IMR-90 (cell line): ENCODE data around the gene SCIN. TPM values are rescaled to one million over a fixed set of nuclear protein-coding genes. Genes with fewer than 3 reads are reported as not detected.

Experiments used
- ATAC-seq: fragments of 200-7000 bp; cut with Tn5 transposase; 2 replicates; pipeline ENCODE4 v1.9.1; 2020; ENCODE audit warnings: low read depth, mild to moderate bottlenecking, moderate library complexity
- BruUV-seq: library from RNA; stranded (reverse); fragments of 400-500 nt; replicated peaks from 2 replicates; lab custom pipeline; 2021; lab: Mats Ljungman, UMichigan
- CTCF ChIA-PET: fragments of 300-600 bp; formaldehyde crosslinking; extraction: SDS; loops from one replicate; lab custom pipeline; 2021; ENCODE audit warnings: antibody characterized with exemption; lab: Yijun Ruan, JAX
- POLR2A ChIA-PET: fragments of 300-600 bp; sonication (Branson Sonifier 250); formaldehyde crosslinking; loops from one replicate; lab custom pipeline; 2022; ENCODE audit warnings: antibody characterized with exemption; ENCODE audit not compliant: unreplicated experiment; lab: Charles Lee
- DNase-seq: peaks from one replicate; pipeline ENCODE4 v3.0.0; 2013
- H2AFZ ChIP-seq: replicated peaks from 2 replicates; pipeline ENCODE3; 2013; ENCODE audit warnings: low read length, mild to moderate bottlenecking; ENCODE audit not compliant: poor library complexity
- H2AK5ac ChIP-seq: 2 replicates; pipeline ENCODE4 v1.6.1; 2013; ENCODE audit warnings: low read depth, low read length, inconsistent platforms
- H2AK9ac ChIP-seq: replicated peaks from 2 replicates; pipeline ENCODE3; 2013; ENCODE audit warnings: mild to moderate bottlenecking, low read depth, low read length, moderate library complexity; ENCODE audit not compliant: poor library complexity
- H2BK120ac ChIP-seq: 2 replicates; pipeline ENCODE4 v1.6.1; 2013; ENCODE audit warnings: low read depth, low read length, inconsistent platforms
- H2BK15ac ChIP-seq: 3 replicates; pipeline ENCODE4 v1.6.1; 2013; ENCODE audit warnings: low read depth, low read length, inconsistent platforms
- H2BK20ac ChIP-seq: 2 replicates; pipeline ENCODE4 v1.6.1; 2013; ENCODE audit warnings: low read depth, mild to moderate bottlenecking, inconsistent platforms, low read length, moderate library complexity
- H2BK5ac ChIP-seq: 2 replicates; pipeline ENCODE4 v1.6.1; 2013; ENCODE audit warnings: mild to moderate bottlenecking, low read depth, low read length, inconsistent platforms; ENCODE audit not compliant: poor library complexity, severe bottlenecking
- H3K14ac ChIP-seq: replicated peaks from 2 replicates; pipeline ENCODE4 v1.6.1; 2013; ENCODE audit warnings: low read depth, low read length, inconsistent platforms
- H3K18ac ChIP-seq: 2 replicates; pipeline ENCODE4 v1.6.1; 2013; ENCODE audit warnings: low read depth, low read length, control low read depth
- H3K23ac ChIP-seq: 2 replicates; pipeline ENCODE4 v1.6.1; 2013; ENCODE audit warnings: low read depth, low read length, inconsistent platforms
- H3K27ac ChIP-seq: 2 replicates; pipeline ENCODE4 v1.5.1; 2013; ENCODE audit warnings: mild to moderate bottlenecking, control low read depth, low read length; ENCODE audit not compliant: insufficient read depth
- H3K27me3 ChIP-seq: 2 replicates; pipeline ENCODE4 v1.6.1; 2013; ENCODE audit warnings: low read length; ENCODE audit not compliant: control insufficient read depth, insufficient read depth
- H3K36me3 ChIP-seq: 2 replicates; pipeline ENCODE4 v1.6.1; 2013; ENCODE audit warnings: low read length, mixed read lengths; ENCODE audit not compliant: control insufficient read depth, insufficient read depth
- H3K4ac ChIP-seq: 2 replicates; pipeline ENCODE4 v1.6.1; 2013; ENCODE audit warnings: low read depth, low read length, inconsistent platforms
- H3K4me1 ChIP-seq: 2 replicates; pipeline ENCODE4 v1.6.1; 2013; ENCODE audit warnings: low read length, mixed read lengths; ENCODE audit not compliant: control insufficient read depth, insufficient read depth
- H3K4me2 ChIP-seq: 2 replicates; pipeline ENCODE4 v1.6.1; 2013; ENCODE audit warnings: low read depth, mild to moderate bottlenecking, control low read depth, low read length, moderate library complexity
- H3K4me3 ChIP-seq: 2 replicates; pipeline ENCODE4 v1.5.1; 2013; ENCODE audit warnings: low read depth, mild to moderate bottlenecking, control low read depth, low read length, moderate library complexity; ENCODE audit not compliant: insufficient read depth
- H3K56ac ChIP-seq: 2 replicates; pipeline ENCODE4 v1.6.1; 2013; ENCODE audit warnings: low read length, inconsistent platforms; ENCODE audit not compliant: insufficient read depth; ENCODE audit errors: extremely low read depth
- H3K79me1 ChIP-seq, 2 experiments: 2 replicates each; pipeline ENCODE4 v1.6.1; 2013; ENCODE audit warnings: low read length in 2 of 2, inconsistent platforms in 1 of 2, low read depth in 1 of 2
- H3K9ac ChIP-seq: 2 replicates; pipeline ENCODE4 v1.6.1; 2013; ENCODE audit warnings: low read depth, low read length, control low read depth
- H3K9me1 ChIP-seq: 2 replicates; pipeline ENCODE4 v1.6.1; 2013; ENCODE audit warnings: low read length, inconsistent platforms; ENCODE audit not compliant: insufficient read depth
- H3K9me3 ChIP-seq: 2 replicates; pipeline ENCODE4 v1.6.1; 2013; ENCODE audit warnings: low read length; ENCODE audit not compliant: control insufficient read depth, insufficient read depth
- H4K20me1 ChIP-seq: 2 replicates; pipeline ENCODE4 v1.6.1; 2013; ENCODE audit warnings: low read length, inconsistent platforms; ENCODE audit not compliant: insufficient read depth
- H4K5ac ChIP-seq: 2 replicates; pipeline ENCODE4 v1.6.1; 2013; ENCODE audit warnings: mild to moderate bottlenecking, low read depth, low read length, control low read depth
- H4K8ac ChIP-seq, 2 experiments: 2 replicates each; pipeline ENCODE4 v1.6.1; 2013; ENCODE audit warnings: low read depth in 2 of 2, low read length in 2 of 2, control low read depth in 1 of 2, inconsistent platforms in 1 of 2
- H4K91ac ChIP-seq: 2 replicates; pipeline ENCODE4 v1.6.1; 2013; ENCODE audit warnings: low read depth, low read length, inconsistent platforms; ENCODE audit not compliant: insufficient read depth
- BHLHE40 ChIP-seq: fragments of 150-350 bp; IDR thresholded peaks from 2 replicates; pipeline ENCODE4 v1.6.1; 2016; ENCODE audit warnings: mild to moderate bottlenecking, low read depth, low read length
- CEBPB ChIP-seq: IDR thresholded peaks from 2 replicates; pipeline ENCODE4 v1.6.1; 2012; ENCODE audit warnings: low read depth, low read length, improper control_type of control experiment
- CHD1 ChIP-seq: IDR thresholded peaks from 2 replicates; pipeline ENCODE4 v1.6.1; 2012; ENCODE audit warnings: low read depth, low read length, improper control_type of control experiment
- ELK1 ChIP-seq: fragments of 150-350 bp; IDR thresholded peaks from 2 replicates; pipeline ENCODE4 v1.6.1; 2016; ENCODE audit warnings: low read depth, mild to moderate bottlenecking, low read length, moderate library complexity, borderline replicate concordance
- FOS ChIP-seq: fragments of 150-350 bp; IDR thresholded peaks from 2 replicates; pipeline ENCODE4 v1.6.1; 2016; ENCODE audit warnings: low read depth, low read length
- MAFK ChIP-seq: IDR thresholded peaks from 2 replicates; pipeline ENCODE4 v1.6.1; 2012; ENCODE audit warnings: low read depth, low read length, improper control_type of control experiment
- MAZ ChIP-seq: IDR thresholded peaks from 2 replicates; pipeline ENCODE4 v1.6.1; 2012; ENCODE audit warnings: low read depth, mild to moderate bottlenecking, low read length, improper control_type of control experiment, moderate library complexity, borderline replicate concordance
- MXI1 ChIP-seq: IDR thresholded peaks from 2 replicates; pipeline ENCODE4 v1.6.1; 2012; ENCODE audit warnings: low read depth, mild to moderate bottlenecking, low read length, moderate library complexity, borderline replicate concordance
- NFE2L2 ChIP-seq: fragments of 150-350 bp; IDR thresholded peaks from 2 replicates; pipeline ENCODE4 v1.6.1; 2016; ENCODE audit warnings: low read depth, mild to moderate bottlenecking, low read length
- POLR2A ChIP-seq: IDR thresholded peaks from 2 replicates; pipeline ENCODE4 v1.6.1; 2012; ENCODE audit warnings: mild to moderate bottlenecking, low read depth, low read length
- RAD21 ChIP-seq: IDR thresholded peaks from 2 replicates; pipeline ENCODE4 v1.6.1; 2012; ENCODE audit warnings: low read length, improper control_type of control experiment
- RCOR1 ChIP-seq: IDR thresholded peaks from 2 replicates; pipeline ENCODE4 v1.6.1; 2012; ENCODE audit warnings: mild to moderate bottlenecking, low read length, improper control_type of control experiment; ENCODE audit not compliant: insufficient replicate concordance
- RFX5 ChIP-seq: IDR thresholded peaks from 2 replicates; pipeline ENCODE4 v1.8.0; 2012; ENCODE audit warnings: low read depth, mild to moderate bottlenecking, low read length, moderate library complexity
- SMC3 ChIP-seq: fragments of 150-350 bp; IDR thresholded peaks from 2 replicates; pipeline ENCODE4 v1.6.1; 2016; ENCODE audit warnings: low read depth, mild to moderate bottlenecking, antibody characterized with exemption, low read length, moderate library complexity
- USF2 ChIP-seq: fragments of 150-350 bp; IDR thresholded peaks from 2 replicates; pipeline ENCODE4 v1.6.1; 2017; ENCODE audit warnings: mild to moderate bottlenecking, antibody characterized with exemption, low read length, low read depth
- WGBS, 2 experiments: methylation state at CpG; one replicate each; pipeline versions ENCODE4 v1.1.5 to v1.1.7; 2013; ENCODE audit warnings: missing lambda C conversion rate in 2 of 2; ENCODE audit not compliant: insufficient read length in 1 of 2; ENCODE audit errors: extremely low coverage in 2 of 2; 5-methylcytosine and 5-hydroxymethylcytosine counted together
- dilution Hi-C: fragments of 300-500 bp; cut with HindIII; formaldehyde crosslinking; loops from one replicate; pipeline ENCODE4 v1.14.3; 2018; ENCODE audit warnings: low sequenced_read_pairs; ENCODE audit not compliant: unreplicated experiment
- in situ Hi-C: fragments of 300-500 bp; cut with MboI; formaldehyde crosslinking; loops from 3 replicates; pipeline ENCODE4 v1.14.3; 2019; ENCODE audit warnings: low sequenced_read_pairs, inconsistent platforms, mixed read lengths
- intact Hi-C: fragments of 100-400 bp; cut with micrococcal nuclease; formaldehyde crosslinking; loops from 2 replicates; pipeline ENCODE4 v1.10.0; 2022
- polyA plus RNA-seq, 3 experiments: library from polyadenylated mRNA; depleted of rRNA; stranded (reverse); fragments of >200 nt; gene quantifications; 2 replicates each; pipeline ENCODE4 v1.2.3, GENCODE V29; 2012; ENCODE audit warnings: low replicate concordance in 1 of 3
- total RNA-seq: library from RNA; depleted of rRNA; stranded (reverse); fragments of >200 nt; gene quantifications from 2 replicates; pipeline ENCODE4 v1.2.3, GENCODE V29; 2012
- TF ChIP-seq, protein P1 (sequence below): conservative IDR thresholded peaks from 2 replicates; pipeline ENCODE4 v1.5.1; 2012; ENCODE audit warnings: mild to moderate bottlenecking, low read depth, low read length, improper control_type of control experiment

The SCIN gene
- total and polyA plus RNA-seq, 2 of the 4 experiments (the other 2 are of a cell fraction), result under 0.01 to 0.05 TPM

DNA sequence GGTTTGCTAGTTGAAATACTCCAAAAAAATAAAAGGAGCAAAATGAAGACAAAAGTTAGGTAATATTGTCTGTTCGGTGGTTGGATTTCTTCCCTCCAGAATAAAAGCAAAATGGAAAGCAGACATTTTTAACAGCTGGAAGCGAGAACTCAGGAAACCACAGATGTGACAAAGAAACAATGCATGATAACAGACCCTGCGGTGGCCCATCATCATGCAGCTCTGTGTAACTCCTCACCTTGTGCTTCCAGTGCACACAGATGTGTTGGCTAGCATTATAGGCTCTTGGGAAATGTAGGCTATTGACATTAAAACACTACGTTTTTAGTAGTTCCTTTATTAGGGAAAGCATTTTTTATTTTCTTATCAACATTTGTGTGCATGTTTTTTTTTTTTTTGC is 63.1 kb downstream of the SCIN start:
- Histone ChIP-seq H4K8ac (no peak overlapping the region), H3K9me3 (no peaks in the 10 kb centered on the region), H2AK9ac (no peak overlapping the region), H3K4me1 (no peaks in the 10 kb centered on the region), H4K20me1 (no peaks in the 10 kb centered on the region), H3K27ac (no peak overlapping the region), H4K91ac (no peak overlapping the region), H3K27me3 (no peaks in the 10 kb centered on the region; the same call in 1 of the 2 replicates), H3K14ac (no peak overlapping the region), H2BK15ac (no peak overlapping the region), H3K9ac (no peak overlapping the region), H3K9me1 (no peaks in the 10 kb centered on the region), H3K18ac (no peak overlapping the region), H3K4me3 (no peak overlapping the region), H3K4me2 (no peak overlapping the region), H3K56ac (no peak overlapping the region), H2BK20ac (no peak overlapping the region), H3K36me3 (no peaks in the 10 kb centered on the region), H2AK5ac (no peak overlapping the region), H2BK120ac (no peak overlapping the region), H4K5ac (no peak overlapping the region), H2BK5ac (no peak overlapping the region), H3K23ac (no peak overlapping the region), H3K4ac (no peak overlapping the region), H2AFZ (no peak overlapping the region), H3K79me1 (no peaks in the 10 kb centered on the region)
- WGBS, 2 experiments, result no CpG with 5 or more reads among the region's 4 CpGs
- BruUV-seq, result no TSS peak
- ATAC-seq (no peak), DNase-seq (no peak)
- ChIA-PET CTCF (interaction anchor here (0.7 to 1.2 kb wide), 3 partner anchors 9 to 175 kb away, joined by 3 to 4 read pairs (median 3); no protein-coding TSS in a partner anchor), POLR2A (no interaction called here)
- TF ChIP-seq MAFK, result no peak
- no peak for TF ChIP-seq SMC3
- no peak for TF ChIP-seq CHD1
- TF ChIP-seq MXI1, result no peak
- TF ChIP-seq FOS, result no peak
- no peak for TF ChIP-seq MAZ
- no peak for TF ChIP-seq BHLHE40
- no peak for TF ChIP-seq RFX5
- no peak for TF ChIP-seq CEBPB
- TF ChIP-seq ELK1, result no peak
- TF ChIP-seq NFE2L2, result no peak
- no peak for TF ChIP-seq USF2
- no peak for TF ChIP-seq RCOR1
- TF ChIP-seq, protein P1, sequence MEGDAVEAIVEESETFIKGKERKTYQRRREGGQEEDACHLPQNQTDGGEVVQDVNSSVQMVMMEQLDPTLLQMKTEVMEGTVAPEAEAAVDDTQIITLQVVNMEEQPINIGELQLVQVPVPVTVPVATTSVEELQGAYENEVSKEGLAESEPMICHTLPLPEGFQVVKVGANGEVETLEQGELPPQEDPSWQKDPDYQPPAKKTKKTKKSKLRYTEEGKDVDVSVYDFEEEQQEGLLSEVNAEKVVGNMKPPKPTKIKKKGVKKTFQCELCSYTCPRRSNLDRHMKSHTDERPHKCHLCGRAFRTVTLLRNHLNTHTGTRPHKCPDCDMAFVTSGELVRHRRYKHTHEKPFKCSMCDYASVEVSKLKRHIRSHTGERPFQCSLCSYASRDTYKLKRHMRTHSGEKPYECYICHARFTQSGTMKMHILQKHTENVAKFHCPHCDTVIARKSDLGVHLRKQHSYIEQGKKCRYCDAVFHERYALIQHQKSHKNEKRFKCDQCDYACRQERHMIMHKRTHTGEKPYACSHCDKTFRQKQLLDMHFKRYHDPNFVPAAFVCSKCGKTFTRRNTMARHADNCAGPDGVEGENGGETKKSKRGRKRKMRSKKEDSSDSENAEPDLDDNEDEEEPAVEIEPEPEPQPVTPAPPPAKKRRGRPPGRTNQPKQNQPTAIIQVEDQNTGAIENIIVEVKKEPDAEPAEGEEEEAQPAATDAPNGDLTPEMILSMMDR, result no peak
- TF ChIP-seq RAD21, result no peak
- TF ChIP-seq POLR2A, result no peak
- dilution Hi-C loops (no loop called here), intact Hi-C loops (no loop called here), in situ Hi-C loops (no loop called here)
